IPS-20b (cell line): ENCODE data around the gene RERE.

Experiments used
- H3K27ac ChIP-seq: one replicate; pipeline ENCODE4 v1.5.1; 2013; ENCODE audit warnings: low read length
- H3K27me3 ChIP-seq: 2 replicates; pipeline ENCODE4 v1.6.1; 2013; ENCODE audit warnings: mild to moderate bottlenecking, low read length, inconsistent platforms; ENCODE audit not compliant: insufficient read depth
- H3K36me3 ChIP-seq: 2 replicates; pipeline ENCODE4 v1.6.1; 2013; ENCODE audit warnings: low read depth, mild to moderate bottlenecking, inconsistent platforms, low read length, moderate library complexity; ENCODE audit not compliant: insufficient read depth
- H3K4me1 ChIP-seq: 2 replicates; pipeline ENCODE4 v1.6.1; 2013; ENCODE audit warnings: mild to moderate bottlenecking, control low read depth, inconsistent platforms, low read length, moderate library complexity; ENCODE audit not compliant: insufficient read depth
- H3K4me3 ChIP-seq: 2 replicates; pipeline ENCODE4 v1.5.1; 2013; ENCODE audit warnings: mild to moderate bottlenecking, low read length, inconsistent platforms
- H3K9ac ChIP-seq: 2 replicates; pipeline ENCODE4 v1.6.1; 2013; ENCODE audit warnings: low read depth, mild to moderate bottlenecking, inconsistent platforms, low read length, moderate library complexity
- H3K9me3 ChIP-seq: 2 replicates; pipeline ENCODE4 v1.6.1; 2013; ENCODE audit warnings: mild to moderate bottlenecking, low read depth, low read length, inconsistent platforms; ENCODE audit not compliant: insufficient read depth

RERE gene

GRCh38 chr1:8764293-8764937 is 53.0 kb downstream of the RERE start:
- Histone ChIP-seq H3K9ac (no peak overlapping the region), H3K36me3 (no peaks in the 10 kb centered on the region), H3K27me3 (no peaks in the 10 kb centered on the region), H3K9me3 (no peaks in the 10 kb centered on the region), H3K27ac (no peak overlapping the region), H3K4me1 (peaks cover 8% of the 10 kb centered on the region), H3K4me3 (no peak overlapping the region)

DNA sequence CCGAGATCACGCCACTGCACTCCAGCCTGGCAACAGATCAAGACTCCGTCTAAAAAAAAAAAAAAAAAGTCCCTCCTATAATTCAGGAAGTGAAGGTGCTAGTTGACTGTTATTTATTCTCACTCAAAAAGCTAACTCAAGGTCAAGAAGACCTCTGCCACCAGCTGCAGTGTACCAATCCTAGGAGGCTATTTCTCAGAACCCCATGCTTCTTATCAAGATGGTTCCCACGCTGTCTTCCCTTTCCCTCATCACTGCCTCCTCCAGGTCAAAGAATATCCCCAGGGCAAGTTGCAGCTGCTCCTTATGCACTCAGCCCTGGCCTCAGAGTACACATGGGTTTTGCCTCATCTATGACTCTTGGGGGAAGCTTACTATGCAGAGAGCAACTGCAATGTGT is 53.6 kb downstream of the RERE start:
- no peaks in the 10 kb centered on the region for H3K36me3 ChIP-seq
- no peaks in the 10 kb centered on the region for H3K27me3 ChIP-seq
- H3K9me3 ChIP-seq, result no peaks in the 10 kb centered on the region
- no peak overlapping the region for H3K9ac ChIP-seq
- no peak overlapping the region for H3K27ac ChIP-seq
- H3K4me3 ChIP-seq, result no peak overlapping the region
- H3K4me1 ChIP-seq, result peaks cover 8% of the 10 kb centered on the region

- no peak overlapping the region for H3K27ac ChIP-seq
- H3K4me1 ChIP-seq, result peaks cover 19% of the 10 kb centered on the region
Measured at GRCh38 chr1:8754993-8755392, 62.4 kb downstream of the RERE start.

DNA sequence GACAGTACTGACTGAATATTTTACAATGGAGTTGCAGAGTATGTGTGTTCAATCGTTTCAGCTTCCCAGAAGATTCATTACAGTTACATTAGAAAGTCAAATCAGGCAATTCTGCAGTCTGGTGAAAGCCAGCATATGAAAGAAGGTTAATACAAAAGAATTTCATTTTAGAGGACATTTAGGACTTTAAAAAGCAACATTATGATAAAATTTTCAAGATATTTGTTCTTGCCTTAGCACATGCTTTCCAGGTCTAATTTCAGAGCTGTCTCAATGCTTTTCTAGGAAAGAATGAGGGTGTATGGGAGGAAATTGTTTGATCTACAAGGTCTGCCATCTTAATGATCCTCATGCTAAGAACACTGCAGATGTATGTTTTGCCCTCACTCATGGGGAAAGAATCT is 63.2 kb downstream of the RERE start:
- H3K9me3 ChIP-seq, result no peaks in the 10 kb centered on the region
- no peak overlapping the region for H3K9ac ChIP-seq

More at GRCh38 chr1:8754993-8755392, 62.4 kb downstream of the RERE start:
- Histone ChIP-seq H3K9ac (no peak overlapping the region), H3K27me3 (no peaks in the 10 kb centered on the region), H3K36me3 (no peaks in the 10 kb centered on the region), H3K4me3 (no peak overlapping the region), H3K9me3 (no peaks in the 10 kb centered on the region)

DNA sequence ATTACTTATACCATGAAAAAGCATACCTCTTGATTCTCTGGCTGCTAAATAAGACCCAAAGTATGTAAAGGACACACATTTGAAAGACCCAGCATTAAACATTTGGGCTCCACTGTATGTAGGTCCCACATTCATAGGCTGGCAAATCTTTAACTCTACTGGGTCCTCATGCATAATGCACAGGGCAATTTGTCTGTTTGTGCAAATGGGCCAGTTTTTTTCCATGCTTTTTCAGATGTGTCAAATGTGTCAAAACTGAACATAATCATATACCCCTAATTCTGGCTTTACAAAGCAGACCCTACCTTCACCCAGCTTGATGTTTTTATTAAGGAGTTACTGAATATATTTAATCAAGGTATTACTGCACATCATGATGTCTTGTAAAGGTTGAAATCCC is 63.7 kb downstream of the RERE start:
- Histone ChIP-seq H3K36me3 (no peaks in the 10 kb centered on the region), H3K9me3 (no peaks in the 10 kb centered on the region), H3K9ac (no peak overlapping the region), H3K27ac (no peak overlapping the region), H3K27me3 (no peaks in the 10 kb centered on the region), H3K4me1 (peaks cover 19% of the 10 kb centered on the region), H3K4me3 (no peak overlapping the region)

More for the DNA sequence above, 63.2 kb downstream of the RERE start:
- Histone ChIP-seq H3K36me3 (no peaks in the 10 kb centered on the region), H3K4me3 (no peak overlapping the region), H3K4me1 (peaks cover 19% of the 10 kb centered on the region), H3K27ac (no peak overlapping the region), H3K27me3 (no peaks in the 10 kb centered on the region)

DNA sequence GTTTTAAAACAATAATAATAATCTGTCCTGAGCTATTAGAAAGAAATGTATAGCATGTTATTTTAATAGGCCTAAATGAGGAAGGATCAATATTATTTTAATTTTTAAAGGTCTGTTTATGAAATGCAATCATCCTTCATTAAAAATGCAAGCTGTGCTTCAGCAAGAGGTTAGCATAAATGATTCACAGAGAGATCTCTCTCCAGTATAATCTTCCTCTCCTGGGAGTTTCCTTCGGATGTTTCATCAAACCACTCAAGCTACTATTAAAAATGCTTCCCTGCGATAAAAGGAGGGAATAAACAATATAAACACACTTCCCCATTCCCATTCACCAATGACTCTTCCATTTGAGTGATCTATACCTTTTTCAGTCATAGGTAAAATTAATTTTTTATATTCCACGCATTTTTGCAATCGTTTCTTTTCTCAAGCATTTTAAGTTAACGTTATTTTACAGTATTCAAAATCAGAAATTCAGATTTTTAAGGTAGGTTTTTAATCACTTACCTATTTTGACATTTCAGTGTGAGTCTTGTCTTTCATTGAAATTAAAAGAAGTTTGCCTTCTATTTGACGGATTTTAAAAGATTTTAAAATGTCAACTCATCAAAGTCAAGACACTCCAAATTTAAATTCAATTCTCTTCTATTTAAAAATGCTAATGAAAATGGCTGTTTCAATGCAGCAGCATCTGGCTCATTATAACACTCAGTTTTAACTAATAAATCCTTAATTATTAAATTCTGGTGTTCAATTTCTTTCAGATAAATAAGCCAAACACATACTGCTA is 64.3 kb downstream of the RERE start:
- Histone ChIP-seq H3K4me3 (no peak overlapping the region), H3K9me3 (no peaks in the 10 kb centered on the region), H3K27me3 (no peaks in the 10 kb centered on the region), H3K36me3 (no peaks in the 10 kb centered on the region), H3K27ac (no peak overlapping the region), H3K9ac (no peak overlapping the region), H3K4me1 (peaks cover 19% of the 10 kb centered on the region)

DNA sequence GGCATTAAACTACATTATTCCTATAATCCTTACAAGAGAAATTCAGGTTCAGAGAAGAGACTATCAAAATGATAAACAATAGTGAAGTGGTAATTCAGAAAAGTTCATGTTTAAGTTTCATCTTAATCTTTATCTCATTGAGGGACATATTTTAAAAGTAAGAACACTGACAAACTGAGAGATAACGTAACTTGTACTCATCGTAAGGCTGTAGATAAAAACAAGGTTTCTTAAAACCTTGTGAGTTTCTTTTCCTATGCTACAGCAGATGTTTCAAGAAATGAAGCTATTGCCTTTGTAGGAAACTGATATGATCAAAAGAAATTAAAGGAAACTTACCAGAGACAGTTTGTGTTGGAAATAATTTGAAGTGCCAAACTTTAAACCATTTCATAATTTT is 65.0 kb downstream of the RERE start:
- Histone ChIP-seq H3K27me3 (no peaks in the 10 kb centered on the region), H3K36me3 (no peaks in the 10 kb centered on the region), H3K4me1 (peaks cover 19% of the 10 kb centered on the region), H3K9me3 (no peaks in the 10 kb centered on the region), H3K4me3 (no peak overlapping the region), H3K27ac (no peak overlapping the region), H3K9ac (no peak overlapping the region)

DNA sequence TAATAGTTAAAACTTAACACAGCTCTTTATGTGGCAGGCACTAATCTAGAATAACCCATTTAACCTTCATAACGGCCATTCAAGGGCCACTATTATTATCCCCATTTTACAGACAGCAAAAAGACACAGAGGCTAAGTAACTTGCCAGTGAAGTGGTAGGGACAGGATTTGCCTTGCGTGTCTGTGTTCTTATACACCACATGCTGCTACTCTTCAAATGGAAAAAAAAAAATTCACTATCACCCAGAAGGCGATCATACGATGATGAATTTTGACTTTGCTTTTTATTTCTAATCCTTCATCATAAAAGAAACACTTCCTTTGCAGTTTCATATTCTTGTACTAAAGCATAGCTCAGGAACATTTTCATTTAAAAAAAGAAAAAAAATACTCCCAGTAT is 65.5 kb downstream of the RERE start:
- no peaks in the 10 kb centered on the region for H3K9me3 ChIP-seq
- H3K27ac ChIP-seq, result no peak overlapping the region
- H3K27me3 ChIP-seq, result no peaks in the 10 kb centered on the region
- no peak overlapping the region for H3K4me3 ChIP-seq
- H3K9ac ChIP-seq, result no peak overlapping the region
- peaks cover 19% of the 10 kb centered on the region for H3K4me1 ChIP-seq
- H3K36me3 ChIP-seq, result no peaks in the 10 kb centered on the region

GRCh38 chr1:8747879-8748825 is 69.3 kb downstream of the RERE start:
- Histone ChIP-seq H3K36me3 (no peaks in the 10 kb centered on the region), H3K27me3 (no peaks in the 10 kb centered on the region), H3K4me3 (no peak overlapping the region), H3K27ac (no peak overlapping the region), H3K9ac (no peak overlapping the region), H3K4me1 (0 out of 2 replicates have a peak, but pooled peaks cover 3% of the 10 kb centered on the region), H3K9me3 (no peaks in the 10 kb centered on the region)

GRCh38 chr1:8746554-8746953 is 70.9 kb downstream of the RERE start:
- Histone ChIP-seq H3K4me1 (no peaks in the 10 kb centered on the region), H3K4me3 (no peak overlapping the region), H3K9me3 (no peaks in the 10 kb centered on the region), H3K27me3 (no peaks in the 10 kb centered on the region), H3K9ac (no peak overlapping the region), H3K36me3 (no peaks in the 10 kb centered on the region), H3K27ac (no peak overlapping the region)

DNA sequence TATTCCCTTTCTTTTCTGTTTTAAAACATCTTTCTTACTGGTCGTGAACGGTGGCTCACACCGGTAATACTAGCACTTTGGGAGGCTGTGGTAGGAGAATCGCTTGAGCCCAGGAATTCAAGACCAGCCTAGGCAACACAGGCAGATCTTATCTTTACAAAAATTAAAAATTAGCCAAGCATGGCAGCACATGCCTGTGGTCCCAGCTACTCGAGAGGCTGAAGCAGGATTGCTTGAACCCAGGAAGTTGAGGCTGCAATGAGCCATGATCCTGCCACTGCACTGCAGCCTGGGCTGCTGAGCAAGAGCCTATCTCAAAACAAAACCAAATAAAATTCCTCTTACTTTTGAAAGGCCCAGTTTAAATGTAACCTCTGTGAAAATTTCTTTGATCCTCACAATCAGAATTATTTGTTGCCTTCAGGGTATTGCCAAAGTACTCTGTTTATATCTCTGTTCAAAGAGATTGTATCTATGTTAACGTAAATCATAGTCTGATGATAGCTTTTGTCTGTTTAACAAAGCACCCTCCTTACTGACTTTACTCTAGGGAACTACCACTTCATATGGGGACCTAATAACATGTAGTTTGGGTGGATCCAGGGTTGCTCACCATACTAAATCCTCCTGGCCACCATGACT is 71.6 kb downstream of the RERE start:
- Histone ChIP-seq H3K4me3 (no peak overlapping the region), H3K9me3 (no peaks in the 10 kb centered on the region; the same call in 1 of the 2 replicates), H3K4me1 (no peaks in the 10 kb centered on the region), H3K9ac (no peak overlapping the region), H3K27me3 (no peaks in the 10 kb centered on the region), H3K27ac (no peak overlapping the region), H3K36me3 (no peaks in the 10 kb centered on the region)
